Suppressor macrophage (primary cell): Measurements from ENCODE around the gene MYO5C.

Experiments used
- DNase-seq, 4 experiments: peaks; one replicate each; pipeline ENCODE4 v3.0.0-alpha.2; 2020 to 2022

The MYO5C gene

DNA sequence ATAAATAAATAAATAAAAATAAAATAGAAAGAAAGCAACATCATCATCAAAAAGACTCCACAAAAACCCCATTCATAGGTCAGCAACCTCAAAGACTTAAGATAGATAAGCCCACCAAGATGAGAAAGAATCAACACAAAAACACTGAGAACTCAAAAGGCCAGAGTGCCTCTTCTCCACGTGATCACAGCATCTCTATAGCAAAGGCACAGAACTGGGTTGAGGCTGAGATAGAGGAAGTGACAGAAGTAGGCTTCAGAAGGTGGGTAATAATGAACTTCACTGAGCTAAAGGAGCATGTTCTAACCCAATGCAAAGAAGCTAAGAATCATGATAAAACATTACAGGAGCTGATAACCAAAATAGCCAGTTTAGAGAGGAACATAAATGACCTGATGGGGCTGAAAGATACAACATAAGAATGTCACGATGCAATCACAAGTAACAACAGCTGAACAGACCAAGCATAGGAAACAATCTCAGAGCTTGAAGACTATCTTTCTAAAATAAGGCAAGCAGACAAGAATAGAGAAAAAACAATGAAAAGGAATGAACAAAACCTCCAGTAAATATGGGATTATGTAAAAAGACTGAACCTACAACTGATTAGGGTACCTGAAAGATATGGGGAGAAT lies 130.9 kb downstream of the MYO5C start:
- peak in 2 of 4 experiments; percentile 27 to 35 for DNase-seq

DNA sequence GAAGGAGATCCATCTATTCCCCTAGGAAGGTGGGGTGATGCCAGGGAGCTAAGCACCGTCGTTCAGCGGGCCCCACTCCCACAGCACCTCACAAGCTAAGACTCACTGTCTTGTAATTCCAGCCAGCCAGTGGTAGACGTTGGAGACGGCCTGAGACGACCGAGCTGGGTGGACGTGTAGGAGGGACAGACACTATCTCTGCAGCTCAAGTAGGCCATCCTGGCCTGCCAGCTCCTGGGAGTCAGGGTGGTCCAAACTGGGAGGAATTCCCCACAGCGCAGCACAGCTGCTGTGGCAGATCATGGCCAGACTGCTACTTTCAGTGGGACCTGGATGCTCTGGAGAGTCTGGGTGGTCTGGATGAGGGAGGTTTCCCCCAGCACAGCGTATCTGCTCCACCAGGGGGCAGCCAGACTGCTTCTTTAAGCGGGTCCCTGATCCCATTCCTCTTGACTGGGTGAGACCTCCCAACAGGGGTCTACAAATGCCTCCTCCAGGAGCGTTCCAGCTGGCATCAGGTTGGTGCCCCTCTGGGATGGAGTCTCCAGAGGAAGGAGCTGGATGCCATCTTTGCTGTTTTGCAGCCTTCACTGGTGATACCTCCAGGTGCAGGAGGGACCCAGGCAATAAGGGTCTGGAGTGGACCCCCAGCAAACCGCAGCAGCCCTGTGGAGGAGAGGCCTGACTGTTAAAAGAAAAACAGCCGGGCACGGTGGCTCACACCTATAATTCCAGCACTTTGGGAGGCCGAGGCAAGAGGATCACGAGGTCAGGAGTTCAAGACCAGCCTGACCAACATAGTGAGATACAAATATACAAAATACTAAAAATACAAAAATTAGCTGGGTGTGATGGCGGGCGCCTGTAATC lies 132.0 kb downstream of the MYO5C start:
- DNase-seq = no peak

DNA sequence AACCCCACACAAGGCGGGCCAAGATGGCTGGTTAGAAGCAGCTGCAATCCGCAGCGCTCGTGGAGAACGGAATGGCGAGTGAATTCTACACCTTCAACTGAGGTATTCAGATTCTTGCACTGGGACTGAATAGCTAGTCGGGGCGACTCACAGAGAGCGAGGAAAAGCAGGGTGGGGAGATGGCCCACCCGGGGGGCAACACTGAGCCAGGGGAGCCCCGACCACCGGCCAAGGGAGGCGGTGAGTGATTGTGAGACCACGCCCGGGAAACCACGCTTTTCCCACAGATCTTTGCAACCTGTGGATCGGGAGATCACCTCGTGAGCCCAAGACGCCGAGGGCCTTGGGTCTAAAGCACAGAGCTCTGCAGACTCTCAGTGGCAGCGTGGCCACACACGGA lies 132.7 kb downstream of the MYO5C start:
- no peak for DNase-seq

DNA sequence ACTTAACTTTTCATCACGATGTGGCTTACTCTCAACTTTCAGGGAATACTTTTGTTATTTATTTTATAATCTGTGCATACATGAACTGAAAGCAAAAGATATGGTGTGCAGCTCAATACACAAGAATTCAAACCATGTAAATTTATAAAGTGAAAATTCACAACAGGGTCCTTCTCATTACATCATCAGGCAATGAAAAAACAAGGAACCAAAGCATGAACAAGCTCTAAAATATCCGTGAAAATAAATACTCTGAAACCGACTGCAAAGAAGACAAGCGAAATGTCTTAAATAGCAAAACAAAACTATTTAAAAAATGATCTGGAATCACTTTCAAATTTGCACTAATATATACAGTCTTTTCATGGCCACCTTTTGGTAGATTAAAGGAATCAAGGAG lies 133.3 kb downstream of the MYO5C start:
- DNase-seq = no peak

- DNase-seq = no peak
Measured at GRCh38 chr15:52161406-52161966, 134.1 kb downstream of the MYO5C start.

- no peak for DNase-seq
Measured at GRCh38 chr15:52159645-52160044, 136.0 kb downstream of the MYO5C start.

DNA sequence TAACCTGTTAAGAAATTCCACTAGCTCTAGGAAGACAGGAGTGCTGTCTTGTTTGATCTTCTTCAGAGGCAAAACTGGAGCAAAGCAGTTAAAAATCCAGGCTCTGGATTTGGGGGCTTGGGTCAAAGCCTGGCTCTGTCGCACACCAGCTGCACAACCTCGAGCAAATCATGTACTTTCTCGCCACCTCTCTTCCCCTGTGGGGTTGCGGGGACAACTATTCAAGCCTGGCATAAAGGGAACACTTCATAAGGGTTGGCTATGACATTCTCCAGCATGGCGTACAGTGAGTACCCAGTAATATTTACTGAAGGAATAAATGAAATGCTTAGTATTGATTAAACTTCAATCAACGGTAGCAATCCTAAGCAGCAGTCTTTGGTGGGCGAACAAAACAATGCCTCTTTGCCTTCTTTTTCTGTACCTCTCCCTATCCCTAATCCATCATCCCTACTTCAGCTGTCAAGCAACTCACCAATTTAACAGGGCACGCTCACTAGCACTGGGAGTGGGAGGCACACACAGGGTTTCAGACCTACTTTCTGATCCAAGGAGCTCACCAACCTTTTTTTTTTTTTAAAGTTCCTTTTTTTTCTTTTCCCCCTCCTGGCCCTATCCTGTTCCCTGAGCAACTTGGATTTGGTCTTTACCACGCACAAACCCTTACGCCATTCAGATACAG lies 137.4 kb downstream of the MYO5C start:
- no peak for DNase-seq

DNA sequence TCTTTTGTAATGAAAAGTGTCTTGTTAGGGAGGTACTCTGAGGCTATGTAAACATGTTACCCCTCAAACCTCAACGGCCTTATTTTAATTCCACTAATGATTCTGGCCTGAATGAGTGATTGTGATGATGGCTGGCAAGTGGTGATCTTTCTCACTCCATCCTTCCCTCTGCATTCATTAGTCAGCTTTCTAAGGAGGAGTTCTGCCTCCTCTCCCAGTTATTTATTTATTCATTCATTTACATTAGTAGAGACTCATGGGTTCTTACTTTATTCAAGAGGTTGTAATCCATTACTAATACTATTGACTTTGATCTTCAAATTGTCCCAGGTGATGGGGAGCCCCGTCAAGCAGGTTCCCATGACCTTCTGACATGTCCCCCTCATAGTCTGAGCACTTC lies 139.7 kb downstream of the MYO5C start:
- no peak for DNase-seq

DNA sequence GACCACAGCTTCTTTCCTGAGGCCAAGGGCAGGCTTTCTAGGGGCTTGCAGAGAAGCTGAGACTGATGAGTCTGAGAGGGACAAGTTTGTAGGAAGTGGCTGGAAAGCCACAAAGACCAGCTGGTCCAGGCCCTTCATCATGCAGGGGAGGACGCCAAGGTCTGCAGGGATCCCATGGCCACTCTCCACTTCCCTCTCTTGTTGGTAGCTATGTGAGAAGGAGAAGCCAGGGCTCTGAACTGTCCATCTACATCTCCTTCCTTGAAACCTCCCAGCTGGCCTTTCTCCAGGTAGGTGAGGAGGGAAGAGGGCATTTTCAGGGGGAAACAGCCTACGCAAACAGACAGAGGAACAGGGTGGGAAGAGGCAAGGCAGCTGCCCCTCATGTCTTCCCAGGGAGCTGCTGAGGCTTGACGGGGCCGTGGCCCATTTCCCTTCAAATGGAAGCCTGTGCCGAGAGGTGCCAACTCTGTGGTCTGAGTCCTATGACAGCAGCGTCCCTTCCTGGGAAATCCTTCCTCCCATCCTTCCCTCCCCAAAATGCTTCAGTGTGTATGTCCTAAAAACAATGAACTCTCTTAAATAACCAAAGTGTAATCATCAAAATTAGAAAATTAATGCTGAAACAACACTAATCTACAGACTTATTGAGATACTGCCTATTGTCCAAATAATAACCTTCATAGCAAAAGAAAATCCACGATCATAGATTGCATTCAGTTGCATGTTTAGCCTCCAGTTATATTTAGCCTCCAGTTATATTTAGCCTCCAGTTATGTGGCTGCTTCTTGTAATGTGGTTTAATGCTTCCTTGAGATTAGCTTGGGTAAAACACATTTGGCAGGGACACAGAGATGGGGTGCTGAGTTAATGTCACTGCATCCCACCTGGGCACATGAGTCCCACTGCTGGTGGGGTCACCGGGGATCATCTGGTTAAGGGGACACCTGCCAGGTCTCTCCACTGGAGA lies 140.4 kb downstream of the MYO5C start:
- DNase-seq = peak; percentile 47 to 64 (median 58)

- DNase-seq = no peak
Measured at GRCh38 chr15:52153900-52154895, 141.4 kb downstream of the MYO5C start.

- no peak for DNase-seq
Measured at GRCh38 chr15:52151353-52151752, 144.3 kb downstream of the MYO5C start.

DNA sequence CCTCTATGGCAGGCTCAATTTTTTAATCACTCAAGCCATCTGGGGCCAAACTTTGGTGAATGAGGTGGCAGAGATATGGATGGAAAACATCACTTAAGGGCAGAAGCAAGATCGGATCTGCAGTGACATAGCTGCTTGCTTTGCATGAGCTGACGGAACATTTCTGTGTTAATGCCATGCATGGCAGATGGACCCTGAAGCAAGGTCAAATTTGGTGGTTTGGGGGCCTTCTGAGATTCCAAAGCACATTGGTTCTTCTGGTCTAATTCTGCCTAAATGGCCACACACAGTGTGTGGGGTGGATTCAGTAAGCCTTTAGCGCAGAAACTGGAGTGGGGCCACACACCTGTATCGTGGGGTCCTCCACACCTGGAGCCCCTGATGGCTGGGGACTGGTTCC lies 144.7 kb downstream of the MYO5C start:
- no peak for DNase-seq

- no peak for DNase-seq
Measured at GRCh38 chr15:52150043-52150825, 145.4 kb downstream of the MYO5C start.

GRCh38 chr15:52148403-52148802 lies 147.2 kb downstream of the MYO5C start:
- DNase-seq = no peak

GRCh38 chr15:52146776-52147175 lies 148.8 kb downstream of the MYO5C start:
- DNase-seq = no peak

- DNase-seq = no peak
Measured at GRCh38 chr15:52146261-52146660, 149.3 kb downstream of the MYO5C start.

DNA sequence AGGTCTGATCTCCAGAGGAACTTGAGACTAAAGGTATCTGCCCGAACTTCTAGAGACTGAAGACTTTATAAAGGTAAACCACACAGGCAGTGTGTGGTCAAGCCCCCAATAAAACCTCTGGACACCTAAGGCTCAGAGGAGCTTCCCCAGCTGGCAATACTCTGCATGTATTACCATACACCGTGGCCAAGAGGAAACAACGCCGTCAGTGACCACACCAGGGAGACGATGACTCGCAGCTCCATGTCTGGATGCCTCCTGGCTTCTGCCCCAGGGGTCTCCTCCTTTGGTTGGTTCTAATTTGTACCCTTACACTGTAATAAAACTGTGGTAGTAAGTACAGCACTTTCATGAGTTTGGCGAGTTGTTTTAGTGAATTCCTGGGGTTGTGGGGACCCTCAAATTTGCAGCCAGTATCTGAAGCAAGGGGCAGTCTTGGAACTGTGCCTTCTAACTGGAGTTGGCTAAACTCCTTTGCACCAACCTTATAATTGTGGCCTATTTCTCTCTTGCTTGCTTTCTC lies 150.9 kb downstream of the MYO5C start:
- DNase-seq = peak in 1 of 4 experiments; percentile 20

DNA sequence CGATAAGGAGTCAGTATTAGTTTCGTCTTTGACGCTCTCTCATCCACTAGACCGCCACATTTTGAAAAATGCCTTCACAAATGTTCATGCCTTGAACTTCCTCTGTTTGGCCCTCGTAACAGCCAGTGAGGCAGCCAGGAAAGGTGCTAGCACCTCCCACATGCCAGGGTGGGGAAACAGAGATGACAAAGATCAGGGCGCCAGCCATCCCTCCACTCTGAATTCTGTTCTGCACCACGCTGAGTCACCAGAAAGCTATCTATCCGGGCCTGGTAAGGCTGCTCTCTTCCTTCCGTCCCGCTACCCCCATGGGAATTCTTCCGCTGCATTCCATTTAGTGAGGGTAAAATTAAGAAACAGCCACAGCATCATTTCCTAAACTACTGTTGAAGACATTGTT lies 151.7 kb downstream of the MYO5C start:
- no peak for DNase-seq
